GOT3 (cell line): ENCODE results near the gene TRIM67.

Experiments used
- DNase-seq: peaks from one replicate; lab custom pipeline; 2025; ENCODE audit warnings: mixed read lengths; lab: John Stamatoyannopoulos, UW

The TRIM67 gene

GRCh38 chr1:231233735-231234417, 72.0 kb downstream of the TRIM67 start:
- DNase-seq, result no peak

- no peak for DNase-seq
Measured at GRCh38 chr1:231234506-231234905, 72.6 kb downstream of the TRIM67 start.

- DNase-seq, result no peak
Measured at GRCh38 chr1:231235526-231236207, 73.8 kb downstream of the TRIM67 start.

- DNase-seq, result no peak
Measured at GRCh38 chr1:231236208-231236591, 74.3 kb downstream of the TRIM67 start.

GRCh38 chr1:231236938-231237337, 75.1 kb downstream of the TRIM67 start:
- no peak for DNase-seq

GRCh38 chr1:231238298-231238697, 76.4 kb downstream of the TRIM67 start:
- DNase-seq, result no peak

GRCh38 chr1:231240531-231240882, 78.6 kb downstream of the TRIM67 start:
- DNase-seq, result no peak

GRCh38 chr1:231240883-231241735, 79.3 kb downstream of the TRIM67 start, which contains the start of gene GNPAT:
Gene GNPAT, plus strand, starts transcription at chr1:231241212. Its CDS starts 167 bp downstream, at chr1:231241379.
- DNase-seq, result peak; percentile 80

GRCh38 chr1:231241750-231242149, 79.9 kb downstream of the TRIM67 start:
- DNase-seq, result no peak

GRCh38 chr1:231242516-231243198, 80.8 kb downstream of the TRIM67 start:
- DNase-seq, result no peak

GRCh38 chr1:231248778-231249177, 86.9 kb downstream of the TRIM67 start:
- DNase-seq, result no peak

- DNase-seq, result no peak
Measured at GRCh38 chr1:231252336-231252735, 90.5 kb downstream of the TRIM67 start.

GRCh38 chr1:231260351-231260750, 98.5 kb downstream of the TRIM67 start:
- no peak for DNase-seq

- DNase-seq, result no peak
Measured at GRCh38 chr1:231264642-231265041, 102.8 kb downstream of the TRIM67 start.

GRCh38 chr1:231265379-231265778, 103.5 kb downstream of the TRIM67 start:
- DNase-seq, result no peak

- DNase-seq, result no peak
Measured at GRCh38 chr1:231266811-231267322, 105.0 kb downstream of the TRIM67 start.
